ENCODE measurements around the gene OR10H5. TPM values are rescaled to one million over a fixed set of nuclear protein-coding genes. Genes with fewer than 3 reads are reported as not detected.
A peak's percentile ranks its signal among the peaks of the same experiment; 100 is the strongest.

The OR10H5 gene
- total RNA-seq, 1 experiment from 2014 or later: not detected

DNA sequence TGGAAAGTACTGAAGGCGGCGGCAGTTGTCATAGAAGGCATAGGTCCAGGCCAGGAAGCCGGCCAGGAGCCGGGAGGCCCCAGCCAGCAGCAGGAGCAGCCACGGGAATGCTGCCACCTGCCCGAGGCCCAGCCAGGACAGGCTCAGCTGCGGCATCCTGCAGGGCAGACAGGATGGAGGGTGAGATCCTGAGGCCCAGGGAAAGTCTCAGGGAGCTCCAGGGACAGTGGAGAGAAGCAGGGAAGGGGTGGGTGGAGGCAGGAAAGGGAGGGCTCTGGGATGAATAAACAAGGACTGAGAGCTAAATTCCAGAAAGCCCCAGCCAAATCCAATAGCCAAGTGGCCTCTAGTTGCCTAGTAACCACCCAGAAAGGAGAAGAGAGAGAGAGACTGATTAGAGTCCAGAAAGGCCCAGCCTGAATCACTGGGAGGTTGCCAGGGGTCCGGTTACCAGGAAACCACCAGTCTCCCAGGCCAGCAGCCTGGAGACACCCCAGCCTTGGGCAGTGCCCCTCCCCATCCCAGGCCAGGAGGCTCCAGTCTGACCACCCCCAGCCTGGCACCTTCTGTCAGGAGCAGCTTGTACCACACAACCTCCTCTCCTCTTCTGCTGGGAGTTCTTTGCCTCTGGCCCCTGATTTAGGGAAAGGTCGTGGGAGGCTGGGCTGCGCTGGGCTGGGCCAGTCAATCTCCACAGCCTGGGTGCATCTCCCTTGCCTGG is 7.5 kb upstream of the OR10H5 start:
- in situ Hi-C loops (cut with HindIII; ENCODE audit: low pct_unique_long_range_greater_than_20kb, low sequenced_read_pairs): no loop called here
- no peak for DNase-seq (ENCODE audit: low read depth, low spot score)

More for the DNA sequence above, 7.5 kb upstream of the OR10H5 start:
- Histone ChIP-seq H3K4me3 (ENCODE audit: low read depth in 2 of 2, low read length in 2 of 2) (no peak overlapping the region), H3K9me3 (ENCODE audit: control insufficient read depth, insufficient read depth, low read depth, low read length) (no peaks in the 10 kb centered on the region), H3K27ac (ENCODE audit: low read length) (no peak overlapping the region), H3K4me1 (ENCODE audit: control insufficient read depth, insufficient read depth, low read length) (no peaks in the 10 kb centered on the region), H3K27me3 (ENCODE audit: control insufficient read depth, insufficient read depth, low read length) (no peaks in the 10 kb centered on the region; the same call in 1 of the 2 replicates), H3K36me3 (ENCODE audit: control insufficient read depth, insufficient read depth, low read length) (no peaks in the 10 kb centered on the region)
- TF ChIP-seq TCF7L2 (IDR thresholded peaks at IDR 0.05; ENCODE audit: low read depth, low read length): no peak
- TF ChIP-seq SIN3A (IDR thresholded peaks at IDR 0.05; ENCODE audit: borderline replicate concordance, insufficient read depth, low read depth, low read length): no peak
- TF ChIP-seq CTCF (IDR thresholded peaks at IDR 0.05): no peak
- TF ChIP-seq REST (IDR thresholded peaks at IDR 0.05; ENCODE audit: insufficient read depth in 1 of 2, low read depth in 2 of 2, low read length in 1 of 2): no peak
- TF ChIP-seq POLR2AphosphoS5 (IDR thresholded peaks at IDR 0.05; ENCODE audit: low read depth, low read length): no peak
- CTCF ChIA-PET: no interaction called here
- POLR2A ChIA-PET: no interaction called here
- BruUV-seq (replicated peaks): no TSS peak
- peak; percentile 63 for ATAC-seq
- intact Hi-C loops (cut with micrococcal nuclease; ENCODE audit: unreplicated experiment): no loop called here

Data from Panc1 (cell line).